H1 (cell line): Measurements from ENCODE around the gene UBA5. TPM values are rescaled to one million over a fixed set of nuclear protein-coding genes. Genes with fewer than 3 reads are reported as not detected.

Experiments
- CTCF ChIA-PET: fragments of 300-600 bp; sonication (Branson Sonifier 250); formaldehyde crosslinking; loops from one replicate; lab custom pipeline; 2021; ENCODE audit not compliant: partially characterized antibody; lab: Charles Lee
- POLR2A ChIA-PET: fragments of 300-600 bp; sonication (Branson Sonifier 250); formaldehyde crosslinking; loops from one replicate; lab custom pipeline; 2021; ENCODE audit warnings: inconsistent platforms; ENCODE audit not compliant: partially characterized antibody; lab: Charles Lee
- DNase-seq, 2 experiments: peaks; one replicate each; pipeline versions ENCODE4 v3.0.0 to v3.0.0-alpha.2; 2010 to 2022; ENCODE audit warnings: low spot score in 2 of 2, low read depth in 1 of 2, mixed read lengths in 1 of 2
- FAIRE-seq: peaks from 2 replicates; lab custom pipeline; 2011; peaks lifted over from hg19 to GRCh38; lab: Jason Lieb, UNC
- H2AFZ ChIP-seq: 2 replicates; pipeline ENCODE4 v1.8.1; 2012; ENCODE audit warnings: low read length, inconsistent platforms
- H2AK5ac ChIP-seq: 2 replicates; pipeline ENCODE4 v1.6.1; 2013; ENCODE audit warnings: low read depth, low read length
- H2BK120ac ChIP-seq: replicated peaks from 2 replicates; pipeline ENCODE3; 2013; ENCODE audit warnings: low read depth, low read length, inconsistent platforms
- H2BK12ac ChIP-seq: 2 replicates; pipeline ENCODE4 v1.6.1; 2013; ENCODE audit warnings: low read depth, low read length
- H2BK15ac ChIP-seq: 2 replicates; pipeline ENCODE4 v1.6.1; 2013; ENCODE audit warnings: low read length
- H2BK20ac ChIP-seq: 2 replicates; pipeline ENCODE4 v1.6.1; 2013; ENCODE audit warnings: low read length
- H2BK5ac ChIP-seq: 2 replicates; pipeline ENCODE4 v1.6.1; 2013; ENCODE audit warnings: low read depth, low read length
- H3K14ac ChIP-seq: 2 replicates; pipeline ENCODE4 v1.6.1; 2013; ENCODE audit warnings: inconsistent platforms; ENCODE audit not compliant: insufficient read length
- H3K18ac ChIP-seq: 2 replicates; pipeline ENCODE4 v1.6.1; 2013; ENCODE audit warnings: low read length; ENCODE audit errors: extremely low read depth
- H3K23ac ChIP-seq: 2 replicates; pipeline ENCODE4 v1.6.1; 2013; ENCODE audit warnings: inconsistent platforms; ENCODE audit not compliant: insufficient read length
- H3K23me2 ChIP-seq: 2 replicates; pipeline ENCODE4 v1.6.1; 2013; ENCODE audit warnings: low read depth, low read length
- H3K27ac ChIP-seq: 2 replicates; pipeline ENCODE4 v1.6.1; 2011; ENCODE audit warnings: low read depth, low read length, inconsistent platforms
- H3K27me3 ChIP-seq, 4 experiments: replicated peaks in 1 of 4; 1 replicate in 1 of 4; 2 replicates in 3 of 4; pipeline versions ENCODE4 v1.6.1 to v1.8.1; 2011 to 2013; ENCODE audit warnings: low read length in 3 of 4, mild to moderate bottlenecking in 3 of 4, inconsistent platforms in 2 of 4, mixed read lengths in 2 of 4, moderate library complexity in 1 of 4; ENCODE audit not compliant: control insufficient read depth in 3 of 4, insufficient read depth in 3 of 4; ENCODE audit errors: extremely low read depth in 1 of 4
- H3K36me3 ChIP-seq, 4 experiments: 2 replicates each; pipeline versions ENCODE4 v1.6.1 to v1.8.1; 2011 to 2013; ENCODE audit warnings: mild to moderate bottlenecking in 4 of 4, low read length in 3 of 4, moderate library complexity in 2 of 4, control low read depth in 1 of 4, inconsistent platforms in 1 of 4; ENCODE audit not compliant: insufficient read depth in 4 of 4, control insufficient read depth in 2 of 4
- H3K4ac ChIP-seq: replicated peaks from 2 replicates; pipeline ENCODE3; 2013; ENCODE audit warnings: low read length, low read depth, mixed read lengths, inconsistent platforms; ENCODE audit not compliant: insufficient read length
- H3K4me1 ChIP-seq, 4 experiments: replicated peaks in 1 of 4; 1 replicate in 1 of 4; 2 replicates in 3 of 4; pipeline versions ENCODE4 v1.6.1 to v1.8.1; 2011 to 2013; ENCODE audit warnings: low read length in 3 of 4, inconsistent platforms in 2 of 4, mixed read lengths in 1 of 4; ENCODE audit not compliant: insufficient read depth in 4 of 4, control insufficient read depth in 3 of 4
- H3K4me2 ChIP-seq, 2 experiments: 2 replicates each; pipeline versions ENCODE4 v1.6.1 to v1.8.1; 2011 to 2013; ENCODE audit warnings: low read depth in 2 of 2, low read length in 2 of 2, control low read depth in 1 of 2, inconsistent platforms in 1 of 2, mild to moderate bottlenecking in 1 of 2; ENCODE audit not compliant: insufficient read depth in 1 of 2
- H3K4me3 ChIP-seq, 4 experiments: fragments of 200-600, 300-600 bp in 1 of 4; sonication (generic), shearing (Covaris generic), sonication (Bioruptor Twin) in 1 of 4; 2 replicates each; pipeline versions ENCODE4 v1.5.1 to v1.8.1; 2011 to 2016; ENCODE audit warnings: low read length in 4 of 4, low read depth in 3 of 4, control low read depth in 2 of 4, inconsistent platforms in 2 of 4, mild to moderate bottlenecking in 2 of 4, mixed read lengths in 1 of 4, moderate library complexity in 1 of 4; ENCODE audit not compliant: insufficient read depth in 2 of 4; ENCODE audit errors: extremely low read depth in 1 of 4
- H3K56ac ChIP-seq: replicated peaks from 2 replicates; pipeline ENCODE3; 2013; ENCODE audit warnings: low read depth, mild to moderate bottlenecking, mixed read lengths, low read length, inconsistent platforms; ENCODE audit not compliant: insufficient read length
- H3K79me1 ChIP-seq: 2 replicates; pipeline ENCODE4 v1.6.1; 2013; ENCODE audit warnings: low read depth, low read length, control low read depth
- H3K79me2 ChIP-seq, 2 experiments: 2 replicates each; pipeline versions ENCODE4 v1.6.1 to v1.8.1; 2012 to 2013; ENCODE audit warnings: low read length in 2 of 2, mild to moderate bottlenecking in 2 of 2, inconsistent platforms in 1 of 2; ENCODE audit not compliant: insufficient read depth in 2 of 2, control insufficient read depth in 1 of 2
- H3K9ac ChIP-seq, 4 experiments: replicated peaks in 1 of 4; 1 replicate in 1 of 4; 2 replicates in 3 of 4; pipeline versions ENCODE4 v1.6.1 to v1.8.1; 2011 to 2013; ENCODE audit warnings: low read depth in 3 of 4, low read length in 3 of 4, control low read depth in 2 of 4, mild to moderate bottlenecking in 2 of 4, moderate library complexity in 2 of 4, inconsistent platforms in 1 of 4; ENCODE audit errors: extremely low read depth in 1 of 4
- H3K9me3 ChIP-seq, 2 experiments: 2 replicates each; pipeline versions ENCODE4 v1.6.1 to v1.8.1; 2012 to 2013; ENCODE audit warnings: mild to moderate bottlenecking in 2 of 2, moderate library complexity in 2 of 2, control low read depth in 1 of 2, inconsistent platforms in 1 of 2, low read depth in 1 of 2, low read length in 1 of 2, mixed read lengths in 1 of 2; ENCODE audit not compliant: insufficient read depth in 2 of 2
- H4K20me1 ChIP-seq, 2 experiments: replicated peaks in 1 of 2; 2 replicates each; pipeline versions ENCODE3 to v1.8.1; 2011 to 2013; ENCODE audit warnings: inconsistent platforms in 2 of 2, low read length in 2 of 2, mild to moderate bottlenecking in 1 of 2; ENCODE audit not compliant: insufficient read depth in 2 of 2, control insufficient read depth in 1 of 2
- H4K5ac ChIP-seq: 2 replicates; pipeline ENCODE4 v1.6.1; 2013; ENCODE audit warnings: low read length, low read depth, mixed read lengths, inconsistent platforms; ENCODE audit not compliant: insufficient read length
- H4K8ac ChIP-seq: 2 replicates; pipeline ENCODE4 v1.8.0; 2013; ENCODE audit warnings: mild to moderate bottlenecking, moderate library complexity, low read length, inconsistent platforms; ENCODE audit not compliant: insufficient read depth; ENCODE audit errors: extremely low read depth
- H4K91ac ChIP-seq: replicated peaks from 2 replicates; pipeline ENCODE3; 2013; ENCODE audit warnings: low read length, mixed read lengths, inconsistent platforms; ENCODE audit not compliant: insufficient read length
- CTBP2 ChIP-seq: IDR thresholded peaks from 2 replicates; pipeline ENCODE4 v1.7.0; 2011; ENCODE audit warnings: borderline replicate concordance, mild to moderate bottlenecking, moderate library complexity, mixed read lengths, low read length; ENCODE audit not compliant: insufficient read depth, insufficient read length
- JUND ChIP-seq: IDR thresholded peaks from 2 replicates; pipeline ENCODE4 v1.6.1; 2011; ENCODE audit warnings: mild to moderate bottlenecking, improper control_type of control experiment, low read length
- NRF1 ChIP-seq: IDR thresholded peaks from 2 replicates; pipeline ENCODE4 v1.6.1; 2011; ENCODE audit warnings: mild to moderate bottlenecking, low read depth, low read length, improper control_type of control experiment
- polyA plus RNA-seq, 7 experiments: library from polyadenylated mRNA; depleted of rRNA in 3 of 7; stranded (reverse) in 5 of 7; unstranded in 2 of 7; fragments of >200 nt in 5 of 7; fragments of 200-250 nt in 2 of 7; gene quantifications; 1 replicate in 5 of 7; 2 replicates in 1 of 7; 4 replicates in 1 of 7; pipeline versions ENCODE4 v1.2.1 to v1.2.3, GENCODE V29; 2011 to 2013; ENCODE audit warnings: missing spikeins in 2 of 7, mixed read lengths in 2 of 7
- total RNA-seq: library from RNA; stranded (reverse); fragmentation: NEBNext Ultra II Directional; extraction: Animal tissue kit (Norgen Biotek cat#: 25700); gene quantifications from 2 replicates; pipeline ENCODE4 v1.2.1, GENCODE V29; 2021

The UBA5 gene
- total and polyA plus RNA-seq, 2 of the 8 experiments (the other 6 are each of a cell fraction or from before 2014, with no cell fraction given): 11.0 to 28.0 TPM

DNA sequence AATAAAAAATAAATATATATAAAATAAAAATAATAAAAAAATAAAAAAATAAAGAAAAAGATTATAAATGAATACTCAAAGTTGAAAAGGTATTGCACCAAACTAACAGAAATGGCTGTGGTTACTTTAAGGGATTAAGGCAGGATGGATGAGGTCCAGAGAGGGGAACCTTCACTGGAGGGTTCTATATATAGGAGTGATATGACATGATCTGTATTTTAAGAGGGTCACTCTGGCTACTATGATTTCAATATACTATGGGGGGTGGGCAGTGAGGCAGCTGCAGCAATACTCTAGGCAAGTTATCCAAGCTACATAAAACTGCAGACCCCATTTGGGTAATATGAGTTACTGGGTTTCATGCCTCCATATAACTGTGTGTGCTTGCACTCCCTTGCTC, 25.1 kb upstream of the UBA5 start:
- ChIA-PET POLR2A (no interaction called here), CTCF (interaction anchor here (0.7 to 1.6 kb wide), 3 partner anchors 92 to 283 kb away, joined by 4 to 6 read pairs (median 4); no protein-coding TSS in a partner anchor)
- no peaks in the 10 kb centered on the region for H3K79me2 ChIP-seq
- no peak overlapping the region for H3K4me2 ChIP-seq
- H3K79me1 ChIP-seq: no peaks in the 10 kb centered on the region
- no peak overlapping the region for H2BK120ac ChIP-seq
- H3K4ac ChIP-seq: peak overlapping the region; percentile 91
- no peak overlapping the region for H3K23ac ChIP-seq
- H2BK20ac ChIP-seq: no peak overlapping the region
- no peaks in the 10 kb centered on the region for H3K23me2 ChIP-seq
- H3K4me3 ChIP-seq: no peak overlapping the region
- FAIRE-seq (no peak), DNase-seq (no peak)
- no peaks in the 10 kb centered on the region for H4K20me1 ChIP-seq
- H4K5ac ChIP-seq: no peak overlapping the region
- no peak overlapping the region for H2BK15ac ChIP-seq
- H3K27me3 ChIP-seq: no peaks in the 10 kb centered on the region
- no peak overlapping the region for H2AK5ac ChIP-seq
- no peak overlapping the region for H3K14ac ChIP-seq
- no peak overlapping the region for H3K18ac ChIP-seq
- no peak overlapping the region for H4K8ac ChIP-seq
- no peak overlapping the region for H3K27ac ChIP-seq
- no peak overlapping the region for H2AFZ ChIP-seq
- H3K36me3 ChIP-seq: peaks cover 0 to 5% (median 1%) of the 10 kb centered on the region in 4 experiments; a peak in 1 of 8 replicates
- no peak overlapping the region for H2BK5ac ChIP-seq
- H3K9ac ChIP-seq: no peak overlapping the region
- H3K4me1 ChIP-seq: no peaks in the 10 kb centered on the region
- H4K91ac ChIP-seq: no peak overlapping the region
- no peak overlapping the region for H3K56ac ChIP-seq
- no peaks in the 10 kb centered on the region for H3K9me3 ChIP-seq
- H2BK12ac ChIP-seq: no peak overlapping the region
- TF ChIP-seq JUND (no peak), NRF1 (no peak), CTBP2 (no peak)
